22Rv1 (cell line): ENCODE data around the gene PIP5K1B.

Experiments
- H3K27ac ChIP-seq: fragments of 450-650 bp; 2 replicates; pipeline ENCODE4 v1.5.1; 2017
- ZFX ChIP-seq: fragments of 450-650 bp; IDR thresholded peaks from 2 replicates; pipeline ENCODE4 v1.6.1; 2017; ENCODE audit warnings: antibody characterized with exemption, borderline replicate concordance
- TF ChIP-seq, protein P1 (sequence below): fragments of 450-650 bp; IDR thresholded peaks from 2 replicates; pipeline ENCODE4 v1.5.1; 2017; ENCODE audit warnings: mild to moderate bottlenecking

Gene PIP5K1B

DNA sequence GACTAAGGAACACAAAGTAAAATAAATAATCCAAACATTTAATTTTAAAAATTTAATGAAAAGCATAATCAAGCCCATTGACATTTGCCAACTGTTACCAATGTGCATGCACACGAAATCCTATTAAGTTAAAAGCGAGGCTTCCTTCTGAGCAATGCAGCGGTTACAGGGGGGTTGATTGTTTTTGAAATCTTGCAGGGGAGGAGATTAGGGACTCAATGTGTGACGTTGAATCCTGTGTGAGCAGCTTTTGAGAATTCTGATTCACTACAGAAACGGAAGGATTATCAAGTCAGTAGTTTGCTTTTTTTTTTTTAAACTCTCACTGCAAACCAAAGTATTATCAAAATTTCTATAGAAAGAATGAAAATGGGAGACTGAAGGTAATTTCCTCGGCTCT, 199.4 kb downstream of the PIP5K1B start:
- TF ChIP-seq, protein P1, sequence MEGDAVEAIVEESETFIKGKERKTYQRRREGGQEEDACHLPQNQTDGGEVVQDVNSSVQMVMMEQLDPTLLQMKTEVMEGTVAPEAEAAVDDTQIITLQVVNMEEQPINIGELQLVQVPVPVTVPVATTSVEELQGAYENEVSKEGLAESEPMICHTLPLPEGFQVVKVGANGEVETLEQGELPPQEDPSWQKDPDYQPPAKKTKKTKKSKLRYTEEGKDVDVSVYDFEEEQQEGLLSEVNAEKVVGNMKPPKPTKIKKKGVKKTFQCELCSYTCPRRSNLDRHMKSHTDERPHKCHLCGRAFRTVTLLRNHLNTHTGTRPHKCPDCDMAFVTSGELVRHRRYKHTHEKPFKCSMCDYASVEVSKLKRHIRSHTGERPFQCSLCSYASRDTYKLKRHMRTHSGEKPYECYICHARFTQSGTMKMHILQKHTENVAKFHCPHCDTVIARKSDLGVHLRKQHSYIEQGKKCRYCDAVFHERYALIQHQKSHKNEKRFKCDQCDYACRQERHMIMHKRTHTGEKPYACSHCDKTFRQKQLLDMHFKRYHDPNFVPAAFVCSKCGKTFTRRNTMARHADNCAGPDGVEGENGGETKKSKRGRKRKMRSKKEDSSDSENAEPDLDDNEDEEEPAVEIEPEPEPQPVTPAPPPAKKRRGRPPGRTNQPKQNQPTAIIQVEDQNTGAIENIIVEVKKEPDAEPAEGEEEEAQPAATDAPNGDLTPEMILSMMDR, result no peak
- no peak for TF ChIP-seq ZFX
- H3K27ac ChIP-seq, result no peak overlapping the region

DNA sequence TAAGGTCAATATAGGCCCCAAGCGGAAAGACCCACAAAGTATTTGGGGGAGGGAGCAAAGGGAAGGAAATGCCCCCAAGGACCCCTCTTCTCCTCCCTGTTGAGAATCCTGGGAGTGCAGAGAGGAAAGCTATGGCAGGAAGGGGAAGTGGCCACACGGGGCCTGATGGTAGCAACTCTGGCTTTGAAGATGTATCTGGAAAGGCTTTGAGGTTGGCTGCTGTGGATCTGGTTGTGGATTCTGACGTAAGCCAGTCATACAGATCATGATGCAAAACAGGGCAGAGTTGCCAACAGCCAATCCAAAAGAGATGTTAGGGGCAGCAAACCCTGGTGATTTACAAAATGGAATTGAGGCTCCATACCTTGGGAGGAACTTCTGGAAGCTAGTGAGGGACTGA, 200.1 kb downstream of the PIP5K1B start:
- TF ChIP-seq ZFX, result no peak
- TF ChIP-seq, protein P1, result no peak
- no peak overlapping the region for H3K27ac ChIP-seq

DNA sequence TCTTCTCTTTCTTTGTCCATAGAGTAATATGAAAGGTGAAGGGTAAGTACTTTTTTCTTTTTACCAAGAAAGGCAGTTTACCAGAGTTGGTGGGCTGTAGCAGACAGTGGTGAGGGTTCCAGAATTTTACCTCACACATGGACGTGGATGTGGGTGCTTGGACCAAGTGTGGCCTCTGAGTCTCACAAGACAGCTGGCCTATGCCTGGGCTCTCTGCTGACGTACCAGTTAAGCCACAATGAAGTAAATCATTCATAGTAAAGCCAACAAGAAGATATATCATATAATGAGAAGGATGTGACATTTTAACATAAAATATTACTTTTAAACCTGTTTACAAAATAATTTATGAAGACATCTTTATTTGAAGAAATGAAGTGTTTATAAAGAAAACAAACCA, 202.9 kb downstream of the PIP5K1B start:
- TF ChIP-seq ZFX, result no peak
- TF ChIP-seq, protein P1, result no peak

DNA sequence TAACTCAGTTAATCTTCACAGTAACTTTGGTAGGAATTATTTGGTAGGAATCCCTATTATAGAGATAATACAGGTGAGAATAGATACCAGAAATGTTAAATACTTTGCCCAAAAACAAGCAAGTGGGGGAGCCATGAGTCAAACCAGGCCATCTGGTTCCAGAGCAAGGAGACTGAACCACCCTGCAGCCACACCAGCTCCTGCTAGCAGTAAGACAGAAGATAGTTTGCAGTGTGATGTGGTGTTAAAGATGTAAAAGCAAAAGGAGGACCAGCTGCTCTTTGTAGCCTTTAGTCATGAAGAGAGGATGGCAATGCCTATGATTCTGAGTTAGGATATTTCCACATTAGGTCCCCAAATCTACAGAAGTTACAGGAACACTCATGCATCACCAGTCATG, 207.5 kb downstream of the PIP5K1B start:
- no peak overlapping the region for H3K27ac ChIP-seq
- TF ChIP-seq ZFX, result no peak
- TF ChIP-seq, protein P1, result no peak

More for the DNA sequence above, 202.9 kb downstream of the PIP5K1B start:
- H3K27ac ChIP-seq, result no peak overlapping the region

DNA sequence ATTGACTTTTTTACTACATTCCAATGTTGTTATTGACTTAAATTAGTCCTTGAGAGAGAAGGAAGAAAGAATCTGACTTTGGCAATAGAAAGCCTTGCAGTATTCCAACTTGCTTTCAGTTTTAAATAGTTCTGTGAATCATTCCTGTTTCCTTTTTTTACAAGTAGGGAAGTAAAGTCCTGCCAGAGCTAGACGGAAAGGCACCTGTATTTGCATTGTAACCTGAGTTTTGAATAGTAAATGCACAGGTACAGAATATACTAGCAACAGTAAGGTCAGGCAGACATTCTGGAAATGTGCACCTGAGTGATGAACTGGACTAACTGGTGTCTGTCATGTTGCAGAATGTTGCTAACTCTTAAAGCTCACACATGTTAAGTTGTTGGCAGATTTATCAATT, 208.0 kb downstream of the PIP5K1B start:
- no peak overlapping the region for H3K27ac ChIP-seq
- TF ChIP-seq ZFX, result no peak
- TF ChIP-seq, protein P1, result no peak

DNA sequence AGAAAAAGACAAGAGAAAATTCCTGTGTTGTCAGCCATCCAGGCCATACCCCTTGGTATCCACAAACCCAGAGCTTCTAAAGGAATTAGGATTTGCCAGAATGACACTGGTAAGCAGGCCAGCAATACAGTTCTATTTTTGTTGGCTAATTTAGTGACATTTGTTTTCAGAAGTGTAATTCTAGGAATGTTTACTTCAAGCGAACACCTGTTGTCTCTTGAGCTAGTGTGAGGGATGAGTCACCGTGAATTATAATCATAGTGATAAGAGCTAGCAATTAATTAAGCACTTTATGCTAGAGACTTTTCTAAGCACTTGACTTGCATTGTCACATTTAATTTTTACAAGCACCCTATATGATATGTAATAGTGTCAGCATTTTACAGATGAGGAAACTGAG, 209.7 kb downstream of the PIP5K1B start:
- TF ChIP-seq ZFX, result no peak

DNA sequence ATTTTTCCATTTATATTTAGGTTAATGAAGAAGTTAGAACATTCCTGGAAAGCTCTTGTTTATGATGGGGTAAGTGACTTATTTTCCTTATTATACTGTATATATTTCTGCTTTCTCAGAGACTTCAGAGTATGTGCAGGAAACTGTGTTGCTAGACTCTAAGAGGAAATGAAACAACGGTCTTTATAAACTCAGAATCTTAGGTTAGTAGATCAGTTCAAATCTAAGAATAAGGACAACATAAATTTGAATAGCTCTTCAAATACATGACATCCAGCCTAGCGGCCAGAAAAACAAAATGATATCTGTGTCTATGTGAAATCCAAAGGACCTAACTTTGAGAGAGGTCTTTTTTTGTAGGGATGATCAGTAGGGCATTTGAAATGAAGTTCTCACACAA, 214.6 kb downstream of the PIP5K1B start:
- TF ChIP-seq ZFX, result no peak
- TF ChIP-seq, protein P1, result no peak

More for the DNA sequence above, 209.7 kb downstream of the PIP5K1B start:
- H3K27ac ChIP-seq, result no peak overlapping the region

DNA sequence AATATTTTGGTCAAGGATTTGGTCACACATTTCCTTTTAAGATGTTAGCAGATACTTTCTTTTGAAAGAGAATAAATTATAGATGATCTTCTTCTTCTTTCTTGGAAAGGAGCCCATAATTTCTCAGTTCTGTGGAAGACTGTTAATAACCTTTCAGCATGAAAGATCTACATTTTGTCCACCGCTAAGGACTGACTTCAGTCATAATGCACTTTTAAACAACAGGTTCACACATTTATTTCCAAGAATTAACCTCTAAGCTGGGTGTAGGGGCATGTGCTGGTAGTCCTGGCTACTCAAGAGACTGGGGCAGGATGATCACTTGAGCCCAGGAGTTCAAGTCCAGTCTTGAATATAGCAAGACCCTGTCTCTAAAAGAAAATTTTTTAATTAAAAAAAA, 215.9 kb downstream of the PIP5K1B start:
- TF ChIP-seq, protein P1, result no peak
- TF ChIP-seq ZFX, result no peak
- no peak overlapping the region for H3K27ac ChIP-seq

More for the DNA sequence above, 214.6 kb downstream of the PIP5K1B start:
- no peak overlapping the region for H3K27ac ChIP-seq
